GM19023 (cell line): ENCODE measurements around the gene CALCR.
"Not testable (repeated sequence)": the region's sequence is repeated elsewhere in the genome, so short reads cannot be mapped to it uniquely, and the experiment has no call there.

Source experiments
- ATAC-seq: cut with Tn5 transposase; IDR thresholded peaks from one replicate; pipeline ENCODE4 v1.9.1; 2021; ENCODE audit warnings: mild to moderate bottlenecking, moderate library complexity; ENCODE audit not compliant: unreplicated experiment

The CALCR gene

GRCh38 chr7:93574646-93575554 is at the start of gene CALCR:
Gene CALCR (minus strand): TSS chr7:93574724. CDS start chr7:93486981, 87,743 bp downstream.
- no peak for ATAC-seq

- no peak for ATAC-seq
Observed at GRCh38 chr7:93623816-93624215, 49.3 kb upstream of the CALCR start.

GRCh38 chr7:93622036-93623033 is 47.8 kb upstream of the CALCR start:
- ATAC-seq = peak; percentile 45

- no peak for ATAC-seq
Observed at GRCh38 chr7:93620864-93621263, 46.3 kb upstream of the CALCR start.

GRCh38 chr7:93620057-93620456 is 45.5 kb upstream of the CALCR start:
- ATAC-seq = no peak

- ATAC-seq = no peak
Observed at GRCh38 chr7:93601363-93601762, 26.8 kb upstream of the CALCR start.

- ATAC-seq = no peak
Observed at GRCh38 chr7:93594250-93594649, 19.7 kb upstream of the CALCR start.

GRCh38 chr7:93592588-93593266 is 18.2 kb upstream of the CALCR start:
- ATAC-seq = no peak

GRCh38 chr7:93591224-93592050 is 16.9 kb upstream of the CALCR start:
- not testable (repeated sequence) for ATAC-seq

GRCh38 chr7:93586479-93586865 is 11.9 kb upstream of the CALCR start:
- not testable (repeated sequence) for ATAC-seq

- not testable (repeated sequence) for ATAC-seq
Observed at GRCh38 chr7:93585694-93586478, 11.4 kb upstream of the CALCR start.

GRCh38 chr7:93579431-93579830 is 4.9 kb upstream of the CALCR start:
- ATAC-seq = no peak

- no peak for ATAC-seq
Observed at GRCh38 chr7:93578762-93579161, 4.2 kb upstream of the CALCR start.

- no peak for ATAC-seq
Observed at GRCh38 chr7:93575555-93576399, 1.3 kb upstream of the CALCR start.

GRCh38 chr7:93574269-93574645 is 267 bp downstream of the CALCR start:
- ATAC-seq = no peak

- ATAC-seq = no peak
Observed at GRCh38 chr7:93569189-93569588, 5.3 kb downstream of the CALCR start.

- no peak for ATAC-seq
Observed at GRCh38 chr7:93566876-93567275, 7.6 kb downstream of the CALCR start.

- ATAC-seq = no peak
Observed at GRCh38 chr7:93563584-93563983, 10.9 kb downstream of the CALCR start.
